GM12864 (cell line): ENCODE results near the gene ALAD.

Experiments used
- DNase-seq: peaks from one replicate; pipeline ENCODE4 v3.0.0-alpha.2; 2011; ENCODE audit warnings: low read depth
- H3K4me3 ChIP-seq: 2 replicates; pipeline ENCODE4 v1.5.1; 2011; ENCODE audit warnings: mild to moderate bottlenecking, low read depth, low read length, control low read depth
- CTCF ChIP-seq: IDR thresholded peaks from 2 replicates; pipeline ENCODE4 v1.5.1; 2011; ENCODE audit warnings: low read depth, mild to moderate bottlenecking, moderate library complexity, low read length, control low read depth, inconsistent platforms; ENCODE audit errors: missing control alignments

Gene ALAD

DNA sequence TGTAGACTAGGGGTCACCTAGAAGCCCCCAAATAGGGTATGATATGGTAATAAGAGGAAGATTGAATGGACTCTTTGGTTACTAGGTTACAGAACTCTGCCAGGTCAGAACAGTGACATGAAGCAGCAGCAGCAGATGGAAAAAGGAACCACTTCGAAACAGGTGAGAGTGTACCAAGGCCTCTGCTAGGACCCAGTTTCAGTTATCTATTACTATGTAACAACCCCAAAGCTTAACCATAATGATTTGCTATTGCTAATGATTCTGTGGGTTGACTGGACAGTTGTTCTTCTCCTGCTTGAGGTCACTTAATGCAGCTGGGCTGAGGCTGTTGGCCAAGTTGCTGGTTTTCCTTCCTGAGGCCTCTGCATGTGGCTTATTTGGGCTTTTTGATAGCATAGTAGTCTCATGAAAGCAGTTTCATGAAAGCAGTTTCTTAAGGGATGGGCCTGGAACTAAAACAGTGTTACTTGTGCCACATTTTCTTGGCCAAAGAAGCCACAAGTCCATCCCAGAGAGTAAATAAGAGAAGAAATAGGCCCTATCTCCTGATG lies 27.1 kb upstream of the ALAD start:
- no peak overlapping the region for H3K4me3 ChIP-seq
- TF ChIP-seq CTCF, result no peak
- no peak for DNase-seq

- no peak for TF ChIP-seq CTCF
- H3K4me3 ChIP-seq, result no peak overlapping the region
- no peak for DNase-seq
Measured at GRCh38 chr9:113427629-113428028, 26.5 kb upstream of the ALAD start.

DNA sequence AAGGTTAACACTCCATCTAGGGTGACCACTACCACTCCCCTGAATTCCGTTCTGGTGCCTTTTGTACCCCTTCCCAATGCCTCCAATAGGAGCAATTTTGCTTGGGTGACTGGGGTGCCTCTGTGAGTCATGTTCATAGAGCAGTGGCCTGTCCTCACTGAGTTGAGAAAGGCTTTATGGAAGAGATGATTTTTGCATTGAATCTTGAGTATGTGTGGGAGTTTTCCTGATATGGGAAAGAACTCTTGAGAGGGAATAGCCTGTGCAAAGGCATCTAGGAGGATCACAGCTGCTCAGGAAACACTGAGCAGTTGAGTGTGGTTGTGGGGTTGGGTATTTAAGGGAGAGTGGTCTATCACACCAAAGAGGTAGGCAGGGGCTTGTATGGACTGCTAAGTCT lies 25.6 kb upstream of the ALAD start:
- DNase-seq, result no peak
- no peak for TF ChIP-seq CTCF
- H3K4me3 ChIP-seq, result no peak overlapping the region

DNA sequence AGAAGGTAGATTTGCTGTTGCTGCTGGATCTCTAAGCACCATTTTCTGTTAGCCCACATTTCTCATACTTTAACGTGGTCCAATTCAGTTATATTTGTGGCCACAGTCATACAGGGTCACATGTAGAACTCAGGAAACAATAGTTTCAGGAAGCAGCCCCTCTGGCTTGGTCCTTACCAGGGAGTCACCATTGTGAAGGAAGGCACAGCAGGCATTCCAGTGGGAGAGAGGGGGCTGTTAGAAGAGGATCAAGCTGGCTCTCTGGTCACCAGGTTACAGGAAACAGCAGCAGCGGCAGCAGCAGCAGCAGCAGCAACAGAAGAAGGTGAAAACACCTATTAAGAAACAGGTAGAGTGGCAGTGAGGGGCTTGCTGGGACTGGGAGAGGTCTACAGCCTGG lies 24.0 kb upstream of the ALAD start:
- H3K4me3 ChIP-seq, result no peak overlapping the region
- DNase-seq, result no peak
- TF ChIP-seq CTCF, result no peak

DNA sequence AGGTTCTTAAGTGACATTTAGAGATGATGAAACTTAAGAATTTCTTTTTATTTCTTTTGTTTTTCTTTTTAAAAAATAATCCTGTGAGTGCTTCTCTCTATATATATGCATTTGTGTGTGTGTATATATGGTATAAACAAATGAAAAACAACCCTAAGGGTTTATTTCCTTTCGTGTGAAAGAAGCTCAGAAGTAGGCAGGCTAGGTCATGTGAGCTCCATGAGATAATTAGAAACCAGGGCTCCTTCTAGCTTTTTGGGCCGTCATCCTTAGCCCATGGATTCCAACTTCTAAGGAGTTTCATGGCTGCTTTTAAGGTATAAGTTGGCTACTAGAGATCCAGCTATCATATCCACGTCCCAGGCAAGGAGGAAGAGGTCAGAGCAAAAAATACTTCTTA lies 20.6 kb upstream of the ALAD start:
- DNase-seq, result no peak
- TF ChIP-seq CTCF, result no peak
- H3K4me3 ChIP-seq, result no peak overlapping the region

DNA sequence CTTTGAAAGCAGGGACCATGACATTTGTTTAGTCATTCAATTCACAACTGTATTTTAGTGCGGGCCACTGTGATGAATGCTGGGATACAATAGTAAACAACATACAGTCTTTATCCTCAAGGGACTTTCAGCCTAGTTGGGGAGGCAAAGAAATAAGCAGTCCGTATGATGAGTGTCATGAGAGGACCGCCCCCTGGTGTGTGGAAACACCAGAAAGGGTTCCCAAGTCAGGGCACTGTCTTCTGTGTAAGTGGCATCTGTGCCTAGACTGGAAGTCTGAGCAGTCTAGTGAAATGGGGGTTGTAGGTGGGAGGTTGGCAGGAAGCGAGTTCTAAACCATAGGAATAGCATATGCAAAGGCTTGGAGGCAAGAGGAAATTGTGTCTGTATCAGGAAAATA lies 16.3 kb upstream of the ALAD start:
- TF ChIP-seq CTCF, result no peak
- no peak overlapping the region for H3K4me3 ChIP-seq
- DNase-seq, result no peak

GRCh38 chr9:113416149-113416721 lies 15.2 kb upstream of the ALAD start:
- peak; percentile 78 for DNase-seq
- H3K4me3 ChIP-seq, result no peak overlapping the region
- TF ChIP-seq CTCF, result no peak
